ENCODE measurements around the gene VPS8.

VPS8 gene

GRCh38 chr3:184814214-184814613, 2.2 kb downstream of the VPS8 start:
- no peaks in the 10 kb centered on the region for H3K36me3 ChIP-seq (ENCODE audit: control insufficient read depth, insufficient read depth, low read length)
- no peak overlapping the region for H3K4me3 ChIP-seq (replicated peaks; ENCODE audit: low read depth, low read length)
- no peaks in the 10 kb centered on the region for H3K27me3 ChIP-seq (replicated peaks; ENCODE audit: control insufficient read depth, insufficient read depth, low read length)
- DNase-seq (ENCODE audit: extremely low read depth, insufficient read length) = no peak
- TF ChIP-seq, protein P1, sequence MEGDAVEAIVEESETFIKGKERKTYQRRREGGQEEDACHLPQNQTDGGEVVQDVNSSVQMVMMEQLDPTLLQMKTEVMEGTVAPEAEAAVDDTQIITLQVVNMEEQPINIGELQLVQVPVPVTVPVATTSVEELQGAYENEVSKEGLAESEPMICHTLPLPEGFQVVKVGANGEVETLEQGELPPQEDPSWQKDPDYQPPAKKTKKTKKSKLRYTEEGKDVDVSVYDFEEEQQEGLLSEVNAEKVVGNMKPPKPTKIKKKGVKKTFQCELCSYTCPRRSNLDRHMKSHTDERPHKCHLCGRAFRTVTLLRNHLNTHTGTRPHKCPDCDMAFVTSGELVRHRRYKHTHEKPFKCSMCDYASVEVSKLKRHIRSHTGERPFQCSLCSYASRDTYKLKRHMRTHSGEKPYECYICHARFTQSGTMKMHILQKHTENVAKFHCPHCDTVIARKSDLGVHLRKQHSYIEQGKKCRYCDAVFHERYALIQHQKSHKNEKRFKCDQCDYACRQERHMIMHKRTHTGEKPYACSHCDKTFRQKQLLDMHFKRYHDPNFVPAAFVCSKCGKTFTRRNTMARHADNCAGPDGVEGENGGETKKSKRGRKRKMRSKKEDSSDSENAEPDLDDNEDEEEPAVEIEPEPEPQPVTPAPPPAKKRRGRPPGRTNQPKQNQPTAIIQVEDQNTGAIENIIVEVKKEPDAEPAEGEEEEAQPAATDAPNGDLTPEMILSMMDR (IDR thresholded peaks at IDR 0.05; ENCODE audit: insufficient read depth, low read length, poor library complexity, severe bottlenecking) = no peak

- H3K27me3 ChIP-seq (replicated peaks; ENCODE audit: control insufficient read depth, insufficient read depth, low read length) = no peaks in the 10 kb centered on the region
- TF ChIP-seq, protein P1 (IDR thresholded peaks at IDR 0.05; ENCODE audit: insufficient read depth, low read length, poor library complexity, severe bottlenecking) = no peak
- no peak for DNase-seq (ENCODE audit: extremely low read depth, insufficient read length)
- no peaks in the 10 kb centered on the region for H3K36me3 ChIP-seq (ENCODE audit: control insufficient read depth, insufficient read depth, low read length)
- H3K4me3 ChIP-seq (replicated peaks; ENCODE audit: low read depth, low read length) = no peak overlapping the region
These were observed 3.3 kb downstream of the VPS8 start for GRCh38 chr3:184815046-184815930.

- Histone ChIP-seq H3K36me3 (ENCODE audit: control insufficient read depth, insufficient read depth, low read length) (no peaks in the 10 kb centered on the region), H3K4me3 (replicated peaks; ENCODE audit: low read depth, low read length) (no peak overlapping the region), H3K27me3 (replicated peaks; ENCODE audit: control insufficient read depth, insufficient read depth, low read length) (no peaks in the 10 kb centered on the region)
- DNase-seq (ENCODE audit: extremely low read depth, insufficient read length) = no peak
- TF ChIP-seq, protein P1 (IDR thresholded peaks at IDR 0.05; ENCODE audit: insufficient read depth, low read length, poor library complexity, severe bottlenecking) = no peak
These were observed 4.6 kb downstream of the VPS8 start for GRCh38 chr3:184816614-184817013.

- Histone ChIP-seq H3K27me3 (replicated peaks; ENCODE audit: control insufficient read depth, insufficient read depth, low read length) (no peaks in the 10 kb centered on the region), H3K36me3 (ENCODE audit: control insufficient read depth, insufficient read depth, low read length) (no peaks in the 10 kb centered on the region), H3K4me3 (replicated peaks; ENCODE audit: low read depth, low read length) (no peak overlapping the region)
- TF ChIP-seq, protein P1 (IDR thresholded peaks at IDR 0.05; ENCODE audit: insufficient read depth, low read length, poor library complexity, severe bottlenecking) = no peak
- DNase-seq (ENCODE audit: extremely low read depth, insufficient read length) = no peak
These were observed 8.6 kb downstream of the VPS8 start for GRCh38 chr3:184820525-184820924.

DNA sequence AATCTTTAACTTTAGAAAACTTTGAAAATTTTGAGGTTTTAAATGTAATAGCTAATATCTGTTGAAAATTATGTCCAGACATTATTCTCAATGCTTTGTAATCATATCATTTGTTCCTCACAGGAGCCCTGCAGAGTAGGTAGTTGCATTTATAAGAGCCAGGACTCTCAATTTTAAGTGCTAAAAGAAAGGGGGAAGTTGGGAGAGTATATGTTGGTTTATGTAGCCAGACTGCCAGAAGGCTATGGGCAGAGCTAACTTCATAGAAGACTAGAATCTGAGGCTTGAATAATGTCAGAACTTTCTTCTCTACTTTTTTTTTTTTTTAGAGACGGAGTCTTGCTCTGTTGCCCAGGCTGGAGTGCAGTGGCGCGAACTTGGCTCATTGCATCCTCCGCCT, 9.1 kb downstream of the VPS8 start:
- Histone ChIP-seq H3K4me3 (replicated peaks; ENCODE audit: low read depth, low read length) (no peak overlapping the region), H3K36me3 (ENCODE audit: control insufficient read depth, insufficient read depth, low read length) (no peaks in the 10 kb centered on the region)
- TF ChIP-seq, protein P1 (IDR thresholded peaks at IDR 0.05; ENCODE audit: insufficient read depth, low read length, poor library complexity, severe bottlenecking) = no peak

More for the DNA sequence above, 9.1 kb downstream of the VPS8 start:
- DNase-seq (ENCODE audit: extremely low read depth, insufficient read length) = no peak
- no peaks in the 10 kb centered on the region for H3K27me3 ChIP-seq (replicated peaks; ENCODE audit: control insufficient read depth, insufficient read depth, low read length)
